ENCODE measurements around the gene PCDHA8. TPM values are rescaled to one million over a fixed set of nuclear protein-coding genes. Genes with fewer than 3 reads are reported as not detected.

The PCDHA8 gene
- total RNA-seq, 4 donors from 2014 or later, result 0.17 TPM; not detected in 3

DNA sequence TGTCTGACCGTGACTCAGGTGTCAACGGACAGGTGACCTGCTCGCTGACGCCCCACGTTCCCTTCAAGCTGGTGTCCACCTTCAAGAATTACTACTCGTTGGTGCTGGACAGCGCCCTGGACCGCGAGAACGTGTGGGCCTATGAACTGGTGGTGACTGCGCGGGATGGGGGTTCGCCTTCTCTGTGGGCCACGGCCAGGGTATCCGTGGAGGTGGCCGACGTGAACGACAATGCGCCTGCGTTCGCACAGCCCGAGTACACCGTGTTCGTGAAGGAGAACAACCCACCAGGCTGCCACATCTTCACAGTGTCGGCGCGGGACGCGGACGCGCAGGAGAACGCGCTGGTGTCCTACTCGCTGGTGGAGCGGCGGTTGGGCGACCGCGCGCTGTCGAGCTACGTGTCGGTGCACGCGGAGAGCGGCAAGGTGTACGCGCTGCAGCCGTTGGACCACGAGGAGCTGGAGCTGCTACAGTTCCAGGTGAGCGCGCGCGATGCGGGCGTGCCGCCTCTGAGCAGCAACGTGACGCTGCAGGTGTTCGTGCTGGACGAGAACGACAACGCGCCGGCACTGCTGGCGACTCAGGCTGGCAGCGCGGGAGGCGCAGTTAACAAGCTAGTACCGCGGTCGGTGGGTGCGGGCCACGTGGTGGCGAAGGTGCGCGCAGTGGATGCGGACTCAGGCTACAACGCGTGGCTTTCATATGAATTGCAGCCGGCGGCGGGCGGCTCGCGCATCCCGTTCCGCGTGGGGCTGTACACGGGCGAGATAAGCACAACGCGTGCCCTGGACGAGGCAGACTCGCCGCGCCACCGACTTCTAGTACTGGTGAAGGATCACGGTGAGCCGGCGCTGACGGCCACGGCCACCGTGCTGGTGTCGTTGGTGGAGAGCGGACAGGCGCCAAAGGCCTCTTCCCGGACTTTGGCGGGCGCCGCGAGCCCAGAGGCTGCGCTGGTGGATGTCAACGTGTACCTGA, 29.5 kb downstream of the PCDHA8 start:
- TF ChIP-seq, protein P1, sequence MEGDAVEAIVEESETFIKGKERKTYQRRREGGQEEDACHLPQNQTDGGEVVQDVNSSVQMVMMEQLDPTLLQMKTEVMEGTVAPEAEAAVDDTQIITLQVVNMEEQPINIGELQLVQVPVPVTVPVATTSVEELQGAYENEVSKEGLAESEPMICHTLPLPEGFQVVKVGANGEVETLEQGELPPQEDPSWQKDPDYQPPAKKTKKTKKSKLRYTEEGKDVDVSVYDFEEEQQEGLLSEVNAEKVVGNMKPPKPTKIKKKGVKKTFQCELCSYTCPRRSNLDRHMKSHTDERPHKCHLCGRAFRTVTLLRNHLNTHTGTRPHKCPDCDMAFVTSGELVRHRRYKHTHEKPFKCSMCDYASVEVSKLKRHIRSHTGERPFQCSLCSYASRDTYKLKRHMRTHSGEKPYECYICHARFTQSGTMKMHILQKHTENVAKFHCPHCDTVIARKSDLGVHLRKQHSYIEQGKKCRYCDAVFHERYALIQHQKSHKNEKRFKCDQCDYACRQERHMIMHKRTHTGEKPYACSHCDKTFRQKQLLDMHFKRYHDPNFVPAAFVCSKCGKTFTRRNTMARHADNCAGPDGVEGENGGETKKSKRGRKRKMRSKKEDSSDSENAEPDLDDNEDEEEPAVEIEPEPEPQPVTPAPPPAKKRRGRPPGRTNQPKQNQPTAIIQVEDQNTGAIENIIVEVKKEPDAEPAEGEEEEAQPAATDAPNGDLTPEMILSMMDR (IDR thresholded peaks at IDR 0.05; ENCODE audit: low read depth), result no peak

DNA sequence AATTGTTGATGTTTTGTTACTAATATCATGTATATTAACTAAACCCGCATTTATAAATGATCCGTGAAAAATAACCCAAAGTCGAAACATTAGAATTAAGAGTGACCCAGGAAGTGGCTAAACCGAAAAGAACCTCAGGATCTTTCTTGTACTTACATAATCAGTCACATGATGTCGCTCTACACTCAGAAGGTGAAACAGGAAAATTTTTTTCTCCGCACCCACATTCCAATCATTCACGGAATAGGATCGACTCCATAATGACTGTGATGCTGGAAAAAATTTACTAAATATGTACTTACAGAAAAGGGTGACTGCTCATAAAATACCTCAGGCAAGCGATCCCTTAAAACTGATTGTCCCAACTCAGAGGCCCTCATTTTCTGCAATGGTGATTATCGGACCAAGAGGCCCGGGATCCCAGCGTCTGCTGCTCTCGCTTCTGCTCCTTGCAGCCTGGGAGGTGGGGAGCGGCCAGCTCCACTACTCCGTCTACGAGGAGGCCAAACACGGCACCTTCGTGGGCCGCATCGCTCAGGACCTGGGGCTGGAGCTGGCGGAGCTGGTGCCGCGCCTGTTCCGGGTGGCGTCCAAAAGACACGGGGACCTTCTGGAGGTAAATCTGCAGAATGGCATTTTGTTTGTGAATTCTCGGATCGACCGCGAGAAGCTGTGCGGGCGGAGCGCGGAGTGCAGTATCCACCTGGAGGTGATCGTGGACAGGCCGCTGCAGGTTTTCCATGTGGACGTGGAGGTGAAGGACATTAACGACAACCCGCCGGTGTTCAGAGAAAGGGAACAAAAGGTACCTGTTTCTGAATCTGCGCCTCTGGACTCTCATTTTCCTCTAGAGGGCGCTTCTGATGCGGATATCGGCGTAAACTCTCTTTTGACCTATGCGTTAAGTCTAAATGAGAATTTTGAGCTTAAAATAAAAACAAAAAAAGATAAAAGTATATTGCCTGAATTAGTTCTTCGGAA, 34.4 kb downstream of the PCDHA8 start, which contains the start of gene PCDHA12:
Gene PCDHA12, plus strand, starts transcription at position 224 of the 981 bp plus-strand sequence. Its CDS starts 165 bp downstream, at position 389.
- TF ChIP-seq, protein P1 (IDR thresholded peaks at IDR 0.05; ENCODE audit: low read depth), result no peak

DNA sequence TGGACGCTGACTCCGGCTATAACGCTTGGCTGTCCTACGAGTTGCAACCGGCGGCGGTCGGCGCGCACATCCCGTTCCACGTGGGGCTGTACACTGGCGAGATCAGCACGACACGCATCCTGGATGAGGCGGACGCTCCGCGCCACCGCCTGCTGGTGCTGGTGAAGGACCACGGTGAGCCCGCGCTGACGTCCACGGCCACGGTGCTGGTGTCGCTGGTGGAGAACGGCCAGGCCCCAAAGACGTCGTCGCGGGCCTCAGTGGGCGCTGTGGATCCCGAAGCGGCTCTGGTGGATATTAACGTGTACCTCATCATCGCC, 36.2 kb downstream of the PCDHA8 start:
- TF ChIP-seq, protein P1 (IDR thresholded peaks at IDR 0.05; ENCODE audit: low read depth), result no peak

DNA sequence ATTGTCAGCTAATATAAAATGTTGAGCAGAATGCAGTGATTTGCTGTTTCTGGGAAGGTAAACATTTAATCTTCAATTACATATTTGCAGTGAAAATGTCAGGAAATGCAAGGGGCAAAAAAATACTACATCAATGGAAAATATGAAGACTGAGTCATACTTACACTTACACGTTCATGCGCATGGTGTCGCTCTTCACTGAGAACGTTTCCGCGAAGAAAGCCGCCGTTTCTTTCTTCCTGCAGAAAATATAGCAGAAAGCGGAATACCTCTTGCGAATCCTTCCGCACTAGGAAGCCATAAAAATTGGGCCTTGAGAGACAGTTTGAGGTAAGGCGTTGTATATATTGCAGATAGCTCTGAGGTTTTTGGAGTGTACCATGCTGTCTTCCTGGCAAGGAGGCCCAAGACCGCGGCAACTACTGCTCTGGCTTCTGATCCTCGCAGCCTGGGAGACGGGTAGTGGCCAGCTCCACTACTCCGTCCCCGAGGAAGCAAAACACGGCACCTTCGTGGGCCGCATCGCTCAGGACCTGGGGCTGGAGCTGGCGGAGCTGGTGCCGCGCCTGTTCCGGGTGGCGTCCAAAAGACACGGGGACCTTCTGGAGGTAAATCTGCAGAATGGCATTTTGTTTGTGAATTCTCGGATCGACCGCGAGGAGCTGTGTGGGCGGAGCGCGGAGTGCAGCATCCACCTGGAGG, 41.1 kb downstream of the PCDHA8 start, which contains the start of gene PCDHA13:
Gene PCDHA13, plus strand, starts transcription at position 236 of the 702 bp plus-strand sequence. Its CDS starts 145 bp downstream, at position 381.
- TF ChIP-seq, protein P1 (IDR thresholded peaks at IDR 0.05; ENCODE audit: low read depth), result no peak

DNA sequence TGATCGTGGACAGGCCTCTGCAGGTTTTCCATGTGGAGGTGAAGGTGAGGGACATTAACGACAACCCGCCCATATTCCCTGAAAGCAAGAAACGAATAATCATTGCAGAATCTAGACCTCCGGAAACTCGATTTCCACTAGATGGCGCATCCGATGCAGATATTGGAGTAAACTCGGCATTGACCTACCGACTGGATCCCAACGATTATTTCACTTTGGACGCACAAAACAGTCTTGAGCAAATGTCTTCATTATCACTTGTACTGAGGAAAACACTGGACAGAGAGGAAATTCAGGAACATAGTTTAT, 41.6 kb downstream of the PCDHA8 start:
- TF ChIP-seq, protein P1 (IDR thresholded peaks at IDR 0.05; ENCODE audit: low read depth), result no peak

DNA sequence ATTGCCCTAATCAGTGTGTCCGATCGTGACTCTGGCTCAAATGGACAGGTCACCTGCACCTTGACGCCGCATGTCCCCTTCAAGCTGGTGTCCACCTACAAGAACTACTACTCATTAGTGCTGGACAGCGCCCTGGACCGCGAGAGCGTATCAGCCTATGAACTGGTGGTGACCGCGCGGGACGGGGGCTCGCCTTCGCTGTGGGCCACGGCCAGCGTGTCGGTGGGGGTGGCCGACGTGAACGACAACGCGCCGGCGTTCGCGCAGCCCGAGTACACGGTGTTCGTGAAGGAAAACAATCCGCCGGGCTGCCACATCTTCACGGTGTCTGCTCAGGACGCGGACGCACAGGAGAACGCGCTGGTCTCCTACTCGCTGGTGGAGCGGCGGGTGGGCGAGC, 42.4 kb downstream of the PCDHA8 start:
- TF ChIP-seq, protein P1 (IDR thresholded peaks at IDR 0.05; ENCODE audit: low read depth), result no peak
